Activated T-cell treated with anti-CD3 and anti-CD28 coated beads for 24 hours (primary cell): ENCODE measurements around the gene UBR4.
"Not testable (repeated sequence)": the region's sequence is repeated elsewhere in the genome, so short reads cannot be mapped to it uniquely, and the experiment has no call there.

Experiments used
- DNase-seq: peaks from one replicate; pipeline ENCODE4 v3.0.0-alpha.2; 2020; ENCODE audit warnings: low read depth

The UBR4 gene

GRCh38 chr1:19209990-19210771, at the start of gene UBR4:
UBR4 (minus strand) TSS chr1:19210266; CDS start chr1:19210248, 18 bp downstream.
- DNase-seq, result peak; percentile 98

DNA sequence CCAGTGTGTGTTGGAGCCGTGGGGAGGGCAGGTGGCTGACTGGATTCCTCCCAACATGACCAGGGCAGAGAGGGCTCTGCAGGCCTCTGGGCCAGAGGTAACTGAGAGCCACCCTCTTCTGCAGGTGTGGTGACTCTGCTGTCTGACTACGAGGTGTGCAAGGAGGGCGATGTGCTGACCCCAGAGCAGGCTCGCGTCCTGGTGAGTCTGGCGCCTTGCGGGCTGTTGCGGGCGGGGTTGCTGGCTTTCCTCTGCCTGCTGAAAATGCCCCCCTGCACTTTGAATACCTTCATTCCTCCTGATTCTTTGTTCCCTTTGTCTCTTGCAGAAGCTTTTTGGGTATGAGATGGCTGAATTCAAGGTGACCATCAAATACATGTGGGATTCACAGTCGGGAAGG, 48.3 kb upstream of the UBR4 start:
- DNase-seq, result no peak

DNA sequence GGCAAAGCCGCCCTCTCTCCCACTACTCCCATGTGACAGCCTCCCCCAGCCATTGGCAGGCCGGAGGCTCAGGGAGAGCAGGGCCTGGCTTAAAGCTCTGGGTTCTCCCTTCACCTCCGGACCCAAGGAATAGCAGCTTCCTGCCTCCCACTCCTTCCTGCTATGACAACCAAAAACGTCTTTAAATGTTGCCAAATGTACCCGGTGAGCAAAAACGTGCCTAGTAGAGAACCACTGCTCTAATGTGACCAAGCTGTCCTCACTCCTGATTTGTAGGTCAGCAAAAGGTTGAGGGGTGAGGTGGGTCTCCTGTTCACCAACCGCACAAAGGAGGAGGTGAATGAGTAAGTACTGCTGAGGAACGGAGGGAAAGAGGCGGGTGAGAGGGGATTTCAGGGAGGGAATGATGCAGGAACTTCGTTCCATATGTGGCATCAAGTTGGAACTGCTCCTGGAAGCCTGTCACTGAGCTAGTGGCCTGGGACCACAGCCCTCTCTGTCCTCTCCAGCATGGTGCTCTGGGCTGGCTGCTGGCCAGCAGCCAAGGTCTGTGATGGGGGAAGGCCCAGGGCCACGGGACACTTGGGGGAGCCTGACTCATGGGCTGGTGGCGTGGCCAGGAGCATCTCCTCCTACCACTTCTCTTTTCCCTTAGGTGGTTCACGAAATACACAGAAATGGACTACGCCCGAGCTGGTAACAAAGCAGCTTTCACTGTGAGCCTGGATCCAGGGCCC, 47.3 kb upstream of the UBR4 start:
- no peak for DNase-seq

DNA sequence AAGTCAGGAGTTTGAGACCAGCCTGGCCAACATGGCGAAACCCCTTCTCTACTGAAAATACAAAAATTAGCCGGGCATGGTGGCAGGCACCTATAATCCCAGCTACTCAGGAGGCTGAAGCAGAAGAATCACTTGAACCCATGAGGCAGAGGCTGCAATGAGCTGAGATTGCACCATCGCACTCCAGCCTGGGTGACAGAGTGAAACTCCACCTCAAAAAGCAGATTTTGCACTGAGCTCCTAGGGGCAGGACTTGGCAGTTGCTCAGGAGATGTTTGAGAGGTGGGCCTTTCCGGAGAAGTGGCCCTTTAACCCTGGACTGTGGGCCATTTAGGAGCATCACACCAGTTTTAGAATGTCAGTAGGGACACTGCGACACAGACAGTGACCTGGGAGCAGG, 46.2 kb upstream of the UBR4 start:
- not testable (repeated sequence) for DNase-seq

DNA sequence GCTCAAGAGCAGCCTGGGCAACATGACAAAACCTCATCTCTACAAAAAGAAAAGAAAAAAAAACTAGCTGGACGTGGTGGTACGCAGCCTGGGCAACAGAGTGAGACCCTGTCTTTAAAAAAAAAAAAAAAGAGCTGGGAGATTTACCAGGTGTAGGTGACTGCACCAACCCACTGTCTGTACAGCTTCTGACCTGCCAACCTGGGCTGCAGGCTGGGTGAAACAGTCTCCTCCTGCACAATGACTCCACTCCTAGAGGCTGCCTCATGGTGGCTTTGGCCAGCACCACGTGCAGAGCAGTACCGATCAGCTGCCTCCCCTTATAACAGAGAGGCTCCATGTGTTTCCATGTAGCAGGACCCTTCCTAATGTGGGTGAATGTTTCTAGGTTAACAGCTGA, 45.2 kb upstream of the UBR4 start:
- DNase-seq, result no peak

DNA sequence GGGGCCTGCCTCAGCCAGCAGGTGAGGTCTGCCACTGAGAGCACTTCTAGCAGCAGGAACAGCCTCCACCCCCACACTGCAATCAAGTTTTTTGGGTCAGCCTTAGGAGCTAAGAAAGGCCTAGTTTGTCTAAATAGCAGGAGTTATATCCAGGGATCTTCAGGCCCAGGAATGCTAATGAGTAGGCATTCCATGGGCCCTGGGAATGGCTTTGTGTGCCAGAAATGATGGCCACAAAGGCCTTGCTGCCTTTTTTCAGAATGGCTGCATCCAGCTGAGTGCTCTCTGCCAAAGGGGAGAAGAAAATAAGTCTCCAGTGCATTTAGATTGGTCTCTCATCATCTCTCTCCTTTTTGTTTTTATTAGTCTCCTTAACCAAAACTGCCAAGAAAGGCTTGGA, 44.4 kb upstream of the UBR4 start:
- DNase-seq, result no peak

DNA sequence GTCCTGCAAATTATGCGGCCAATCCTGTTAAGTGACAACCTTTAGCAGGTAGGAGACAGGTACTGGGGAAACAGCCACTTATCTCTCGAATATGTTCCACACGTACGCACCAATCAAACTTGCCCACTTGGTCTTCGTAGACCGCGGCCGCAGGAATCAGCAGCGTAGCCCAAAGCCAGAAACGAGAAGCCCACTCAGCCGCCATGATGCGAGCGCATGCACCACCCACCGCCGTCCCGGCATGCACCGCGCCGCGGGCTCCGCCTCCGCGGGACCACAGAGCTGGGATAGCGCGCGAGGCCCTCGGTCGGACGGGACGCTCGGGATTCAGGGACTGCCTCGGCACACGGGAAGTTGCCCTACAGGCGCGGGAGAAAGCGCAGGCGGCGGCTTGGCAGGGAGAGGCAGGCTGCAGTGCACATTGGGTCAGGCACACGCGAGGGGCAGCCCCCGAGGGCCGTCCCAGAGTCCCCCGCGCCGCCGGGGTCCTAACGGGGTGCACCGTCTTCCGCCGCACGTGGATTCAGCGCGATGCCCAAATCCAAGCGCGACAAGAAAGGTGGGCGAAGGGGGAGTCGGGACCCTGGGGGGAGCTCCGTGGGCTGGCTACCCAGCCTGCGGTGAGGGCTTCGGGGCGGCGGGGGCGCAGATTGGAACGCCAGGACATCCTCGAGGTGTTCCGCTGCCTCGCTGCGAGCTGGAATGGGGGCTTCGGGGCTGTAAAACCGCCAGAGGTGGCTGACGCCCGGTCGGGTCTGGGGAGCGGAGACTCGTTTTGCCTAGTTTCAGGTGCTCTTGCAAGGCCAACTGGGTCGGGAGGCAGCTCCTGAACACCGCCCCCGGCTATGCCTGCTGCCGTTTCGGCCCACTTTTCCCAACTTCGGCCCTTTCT, 41.5 kb upstream of the UBR4 start, which contains the start of the genes EMC1 and MRTO4:
Gene EMC1, minus strand, starts transcription at position 220 of the 892 bp plus-strand sequence. Its CDS starts 15 bp downstream, at position 205.
Gene MRTO4, plus strand, starts transcription at position 501 of the 892 bp plus-strand sequence. Its CDS starts 31 bp downstream, at position 532.
- peak; percentile 88 for DNase-seq

- DNase-seq, result no peak
Observed at GRCh38 chr1:19250629-19251304, 40.7 kb upstream of the UBR4 start.

- DNase-seq, result peak; percentile 64
Observed at GRCh38 chr1:19240673-19241538, 30.8 kb upstream of the UBR4 start.

DNA sequence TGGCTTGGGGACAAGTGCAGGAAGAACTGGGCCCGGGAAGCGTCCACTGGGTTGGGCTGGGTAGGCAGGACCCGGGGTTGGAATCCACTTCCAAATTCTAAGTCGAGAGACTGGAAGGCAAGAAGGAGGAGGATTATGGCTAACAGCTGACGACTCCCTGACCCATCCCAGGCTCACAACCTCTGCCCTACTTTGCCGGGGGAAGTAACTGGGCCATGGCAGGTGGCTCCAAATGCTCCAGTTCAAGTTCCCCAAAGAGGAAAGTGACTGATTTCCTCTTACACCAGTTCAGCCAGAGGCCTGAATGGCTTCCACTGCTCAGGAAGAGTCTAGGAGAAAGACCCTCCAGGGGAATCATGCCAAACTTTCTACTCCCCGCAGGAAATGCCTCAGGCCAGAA, 29.8 kb upstream of the UBR4 start:
- no peak for DNase-seq

- DNase-seq, result no peak
Observed at GRCh38 chr1:19234224-19234623, 24.2 kb upstream of the UBR4 start.

DNA sequence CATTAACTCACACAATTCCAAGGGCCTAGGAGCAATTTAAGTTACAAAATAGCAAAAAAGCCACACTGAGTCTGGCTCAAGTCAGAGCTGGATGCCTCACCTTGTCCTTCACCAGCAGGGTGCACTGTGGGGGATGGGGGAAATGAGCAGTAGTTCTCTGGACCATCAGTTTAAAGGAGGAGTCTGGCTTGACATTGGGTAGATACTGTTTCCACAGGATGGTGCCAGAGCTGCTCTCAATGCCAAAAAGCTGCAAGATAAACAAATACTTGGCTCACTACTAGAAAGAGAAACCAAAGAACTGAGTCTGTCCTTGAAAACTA, 22.4 kb upstream of the UBR4 start:
- DNase-seq, result no peak

DNA sequence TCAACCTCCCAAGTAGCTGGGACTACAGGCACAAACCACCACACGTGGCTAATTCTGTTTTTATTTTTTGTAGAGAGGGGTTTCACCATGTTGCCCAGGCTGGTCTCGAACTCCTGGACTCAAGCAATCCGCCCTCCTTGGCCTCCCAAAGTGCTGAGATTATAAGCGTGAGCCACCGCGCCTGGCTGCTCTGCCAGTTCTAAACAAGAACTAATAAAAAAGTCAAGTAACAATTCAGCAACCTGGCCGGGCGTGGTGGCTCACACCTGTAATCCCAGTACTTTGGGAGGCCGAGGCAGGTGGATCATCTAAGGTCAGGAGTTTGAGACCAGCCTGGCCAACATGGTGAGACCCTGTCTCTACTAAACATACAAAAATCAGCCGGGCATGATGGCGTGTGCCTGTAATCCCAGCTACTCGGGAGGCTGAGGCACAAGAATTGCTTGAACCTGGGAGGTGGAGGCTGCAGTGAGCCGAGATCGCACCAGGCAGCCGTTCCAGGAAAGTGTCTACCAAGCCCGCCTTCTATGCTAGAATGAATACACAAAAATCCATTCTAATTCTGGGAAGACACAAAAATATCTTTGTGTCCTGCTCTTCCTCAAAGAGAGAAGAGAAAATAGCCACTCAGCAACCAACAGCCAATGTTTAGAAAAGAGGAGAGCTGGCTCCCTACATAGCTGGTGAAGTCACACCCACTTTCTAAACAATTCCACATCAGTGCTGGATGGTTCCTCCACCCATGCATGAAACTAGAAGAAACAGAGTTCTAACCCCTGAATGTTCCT, 21.9 kb upstream of the UBR4 start:
- DNase-seq, result not testable (repeated sequence)

DNA sequence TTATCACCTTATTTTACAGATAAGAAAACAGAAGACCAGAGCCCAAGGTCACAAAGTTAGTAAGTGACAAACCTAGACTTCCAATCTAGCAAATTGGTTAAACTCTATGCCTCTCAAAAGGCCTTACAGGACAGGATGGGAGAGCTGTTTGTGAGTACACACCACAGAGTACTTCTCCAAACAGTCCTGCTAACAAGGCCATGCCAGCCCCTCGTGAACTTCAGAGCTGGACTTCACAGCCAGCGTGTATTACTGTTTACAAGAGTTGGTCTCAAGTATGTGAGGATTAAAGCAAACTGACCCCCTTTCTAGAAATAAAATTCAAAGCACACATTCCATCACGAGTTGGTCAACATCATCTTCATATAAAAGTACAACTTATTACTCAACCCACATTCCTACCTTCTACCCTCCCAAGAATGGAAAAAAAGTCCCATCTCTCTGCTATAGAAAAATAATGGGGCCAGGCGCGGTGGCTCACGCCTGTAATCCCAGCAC, 19.8 kb upstream of the UBR4 start:
- no peak for DNase-seq

DNA sequence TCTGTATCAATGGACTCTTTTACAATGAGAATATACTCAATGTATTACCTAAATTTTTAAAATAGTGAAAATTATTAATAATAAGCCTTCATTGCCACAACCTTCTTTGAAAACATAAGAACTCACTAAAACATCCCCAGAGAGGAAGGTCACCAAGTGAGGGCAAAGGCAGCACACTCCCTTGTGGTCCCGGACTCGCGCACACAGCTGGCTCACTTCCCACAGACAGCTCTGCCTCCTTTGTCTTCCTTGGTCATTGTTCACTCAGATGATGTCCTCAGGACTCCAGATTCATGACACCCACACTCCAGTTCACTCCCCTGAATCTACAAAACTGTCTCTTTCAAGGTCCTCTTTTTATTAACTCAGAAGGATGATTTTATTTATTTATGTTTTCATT, 19.2 kb upstream of the UBR4 start:
- no peak for DNase-seq

- DNase-seq, result no peak
Observed at GRCh38 chr1:19222979-19223824, 13.1 kb upstream of the UBR4 start.

DNA sequence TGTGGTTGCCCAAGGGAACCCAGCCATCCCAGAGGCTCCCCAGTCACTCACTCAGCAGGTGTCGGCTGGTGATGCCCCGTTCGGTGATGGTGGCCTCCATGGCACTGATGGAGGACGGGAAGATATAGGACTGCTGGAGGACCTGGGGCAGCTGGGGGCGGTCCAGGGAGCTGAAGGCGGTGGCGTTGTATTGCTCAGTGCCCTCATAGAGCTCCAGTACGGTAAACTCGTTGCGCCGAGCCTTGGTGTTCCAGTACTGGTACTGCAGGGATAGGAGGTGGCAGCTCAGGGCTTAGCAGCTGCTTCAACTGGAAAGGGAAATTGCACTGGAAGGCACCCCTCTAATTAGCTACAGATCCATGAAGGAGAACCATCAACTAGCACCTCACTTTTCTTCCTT, 12.5 kb upstream of the UBR4 start:
- DNase-seq, result no peak

GRCh38 chr1:19220991-19221390, 10.9 kb upstream of the UBR4 start:
- DNase-seq, result no peak
